ENCODE measurements around the gene PSME4. TPM values are rescaled to one million over a fixed set of nuclear protein-coding genes. Genes with fewer than 3 reads are reported as not detected.

The PSME4 gene
- total RNA-seq, 1 donor from 2014 or later: 68.3 TPM

DNA sequence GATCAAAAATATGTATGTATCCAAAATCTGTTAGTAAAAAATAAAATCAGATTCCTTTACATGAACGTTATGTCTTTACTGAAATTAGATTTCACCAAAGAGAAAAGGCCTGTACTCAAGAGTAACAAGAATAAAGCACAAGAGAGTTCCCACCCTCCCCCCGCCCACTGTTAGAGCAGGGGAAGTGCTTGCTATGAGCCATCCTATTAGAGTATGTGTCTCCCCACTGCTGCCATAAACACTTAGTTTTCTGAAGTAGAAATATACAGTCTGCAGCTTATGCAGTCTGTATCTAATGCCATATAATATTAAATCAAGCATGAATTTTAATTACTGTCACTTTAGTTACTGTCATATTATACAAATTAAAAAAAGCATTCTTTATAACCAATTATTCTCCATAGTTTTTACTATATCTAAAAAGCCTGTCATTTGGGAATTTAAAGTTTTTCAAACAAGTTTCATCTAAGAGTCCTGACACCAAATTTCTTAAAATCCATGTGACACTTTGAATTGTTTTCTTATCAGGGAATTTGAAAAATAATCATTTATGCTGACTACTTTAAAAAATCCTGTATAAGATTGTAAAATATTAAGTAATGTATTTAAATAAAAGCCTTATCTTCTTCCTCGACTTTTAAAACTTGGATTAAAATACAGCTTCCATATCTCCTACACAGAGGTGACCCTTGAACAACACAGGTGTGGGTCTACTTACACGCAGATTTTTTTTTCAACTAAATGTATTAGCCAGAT, 59.2 kb downstream of the PSME4 start:
- H3K4me1 Mint-ChIP-seq: no peaks in the 10 kb centered on the region
- DNase-seq (ENCODE audit: low spot score in 2 of 2, unreplicated experiment in 2 of 2): no peak
- H3K27me3 Mint-ChIP-seq (ENCODE audit: low read depth): no peaks in the 10 kb centered on the region
- H3K4me3 Mint-ChIP-seq: no peak overlapping the region
- no peak overlapping the region for H3K27ac Mint-ChIP-seq
- no peaks in the 10 kb centered on the region for H3K9me3 Mint-ChIP-seq
- TF ChIP-seq CTCF (IDR thresholded peaks at IDR 0.05; ENCODE audit: unreplicated experiment): no peak
- H3K36me3 Mint-ChIP-seq: peaks cover 35% of the 10 kb centered on the region

- no peak for DNase-seq (ENCODE audit: low spot score in 2 of 2, unreplicated experiment in 2 of 2)
- Mint-ChIP-seq H3K9me3 (no peaks in the 10 kb centered on the region), H3K4me1 (no peaks in the 10 kb centered on the region), H3K4me3 (no peak overlapping the region), H3K27ac (no peak overlapping the region), H3K36me3 (peaks cover 39% of the 10 kb centered on the region), H3K27me3 (ENCODE audit: low read depth) (no peaks in the 10 kb centered on the region)
- no peak for TF ChIP-seq CTCF (IDR thresholded peaks at IDR 0.05; ENCODE audit: unreplicated experiment)
Measured at GRCh38 chr2:53907582-53907981, 63.2 kb downstream of the PSME4 start.

GRCh38 chr2:53905396-53905795, 65.4 kb downstream of the PSME4 start:
- Mint-ChIP-seq H3K27ac (no peak overlapping the region), H3K4me3 (no peak overlapping the region), H3K4me1 (no peaks in the 10 kb centered on the region), H3K36me3 (peaks cover 46% of the 10 kb centered on the region), H3K9me3 (no peaks in the 10 kb centered on the region), H3K27me3 (ENCODE audit: low read depth) (no peaks in the 10 kb centered on the region)
- no peak for TF ChIP-seq CTCF (IDR thresholded peaks at IDR 0.05; ENCODE audit: unreplicated experiment)
- DNase-seq (ENCODE audit: low spot score in 2 of 2, unreplicated experiment in 2 of 2): no peak

GRCh38 chr2:53903011-53903410, 67.8 kb downstream of the PSME4 start:
- no peak for TF ChIP-seq CTCF (IDR thresholded peaks at IDR 0.05; ENCODE audit: unreplicated experiment)
- peaks cover 45% of the 10 kb centered on the region for H3K36me3 Mint-ChIP-seq
- H3K27ac Mint-ChIP-seq: no peak overlapping the region

GRCh38 chr2:53901192-53901591, 69.6 kb downstream of the PSME4 start:
- DNase-seq (ENCODE audit: low spot score in 2 of 2, unreplicated experiment in 2 of 2): no peak
- no peaks in the 10 kb centered on the region for H3K27me3 Mint-ChIP-seq (ENCODE audit: low read depth)
- TF ChIP-seq CTCF (IDR thresholded peaks at IDR 0.05; ENCODE audit: unreplicated experiment): no peak
- peaks cover 39% of the 10 kb centered on the region for H3K36me3 Mint-ChIP-seq
- no peaks in the 10 kb centered on the region for H3K9me3 Mint-ChIP-seq
- H3K4me3 Mint-ChIP-seq: no peak overlapping the region
- H3K4me1 Mint-ChIP-seq: no peaks in the 10 kb centered on the region
- no peak overlapping the region for H3K27ac Mint-ChIP-seq

More at GRCh38 chr2:53903011-53903410, 67.8 kb downstream of the PSME4 start:
- Mint-ChIP-seq H3K4me3 (no peak overlapping the region), H3K4me1 (no peaks in the 10 kb centered on the region), H3K9me3 (no peaks in the 10 kb centered on the region), H3K27me3 (ENCODE audit: low read depth) (no peaks in the 10 kb centered on the region)
- DNase-seq (ENCODE audit: low spot score in 2 of 2, unreplicated experiment in 2 of 2): no peak
